OCI-M1 (cell line): ENCODE measurements around the gene KIF1C.
"Not testable (repeated sequence)": the region's sequence is repeated elsewhere in the genome, so short reads cannot be mapped to it uniquely, and the experiment has no call there.

Experiments used
- DNase-seq: peaks from one replicate; lab custom pipeline; 2025; lab: John Stamatoyannopoulos, UW

The KIF1C gene

GRCh38 chr17:5045496-5045895 is 47.7 kb downstream of the KIF1C start:
- DNase-seq = no peak

GRCh38 chr17:5047446-5047845 is 49.7 kb downstream of the KIF1C start:
- no peak for DNase-seq

- DNase-seq = no peak
Measured at GRCh38 chr17:5049314-5049841, 51.6 kb downstream of the KIF1C start.

- DNase-seq = no peak
Measured at GRCh38 chr17:5050278-5050677, 52.5 kb downstream of the KIF1C start.

GRCh38 chr17:5055543-5055942 is 57.8 kb downstream of the KIF1C start:
- DNase-seq = peak; percentile 91

- DNase-seq = no peak
Measured at GRCh38 chr17:5065227-5065744, 67.5 kb downstream of the KIF1C start.

- DNase-seq = no peak
Measured at GRCh38 chr17:5068236-5068635, 70.5 kb downstream of the KIF1C start.

- DNase-seq = no peak
Measured at GRCh38 chr17:5069724-5070123, 72.0 kb downstream of the KIF1C start.

- not testable (repeated sequence) for DNase-seq
Measured at GRCh38 chr17:5075472-5075871, 77.7 kb downstream of the KIF1C start.

- DNase-seq = not testable (repeated sequence)
Measured at GRCh38 chr17:5077275-5077674, 79.5 kb downstream of the KIF1C start.

- DNase-seq = no peak
Measured at GRCh38 chr17:5077781-5078105, 80.0 kb downstream of the KIF1C start.
